GM21723 (cell line): Measurements from ENCODE around the gene MORF4L2.

Experiments
- ATAC-seq: cut with Tn5 transposase; IDR thresholded peaks from one replicate; pipeline ENCODE4 v1.9.1; 2021; ENCODE audit warnings: mild to moderate bottlenecking, moderate library complexity; ENCODE audit not compliant: unreplicated experiment

MORF4L2 gene

GRCh38 chrX:103637604-103638338 is 48.7 kb downstream of the MORF4L2 start:
- no peak for ATAC-seq

- no peak for ATAC-seq
These were observed 51.1 kb downstream of the MORF4L2 start for GRCh38 chrX:103635436-103635835.

- ATAC-seq: no peak
These were observed 55.4 kb downstream of the MORF4L2 start for GRCh38 chrX:103631145-103631544.

GRCh38 chrX:103630171-103630511 is 56.4 kb downstream of the MORF4L2 start:
- ATAC-seq: no peak

- ATAC-seq: peak; percentile 42
These were observed 57.0 kb downstream of the MORF4L2 start for GRCh38 chrX:103629318-103630170.

- ATAC-seq: peak; percentile 70
These were observed 57.8 kb downstream of the MORF4L2 start, which contains the start of gene TCEAL1 for GRCh38 chrX:103628386-103629317. TSS of gene TCEAL1 (plus strand) at chrX:103628975. CDS start at chrX:103629917, 942 bp downstream.

- no peak for ATAC-seq
These were observed 59.6 kb downstream of the MORF4L2 start for GRCh38 chrX:103626855-103627254.
